CD4-positive, alpha-beta T cell treated with Interleukin-21 for 1 hour (primary cell): ENCODE measurements around the gene ERBB4.
"Not testable (repeated sequence)": the region's sequence is repeated elsewhere in the genome, so short reads cannot be mapped to it uniquely, and the experiment has no call there.

ENCODE experiments used
- DNase-seq: peaks from one replicate; pipeline ENCODE4 v3.0.0-alpha.2; 2020

The ERBB4 gene

DNA sequence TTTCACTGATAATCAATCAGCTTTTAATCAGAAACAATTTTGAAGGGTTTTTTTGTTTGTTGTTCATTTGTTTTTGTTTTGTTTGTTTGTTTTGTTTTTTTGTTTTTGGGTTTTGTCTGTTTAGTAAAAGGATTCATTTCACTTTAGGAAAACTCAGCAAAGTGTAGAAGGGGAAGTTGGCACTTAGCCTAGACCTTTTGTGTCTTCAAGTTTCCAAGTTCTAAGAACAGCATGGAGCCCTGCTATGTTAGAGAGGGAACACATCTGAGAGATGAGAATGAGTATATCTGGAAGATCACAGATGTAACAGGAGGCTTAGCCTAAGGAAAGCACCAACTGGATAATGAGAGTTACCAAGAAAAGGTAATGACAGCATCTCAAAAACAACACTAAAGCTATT is 501.5 kb downstream of the ERBB4 start:
- DNase-seq, result no peak

DNA sequence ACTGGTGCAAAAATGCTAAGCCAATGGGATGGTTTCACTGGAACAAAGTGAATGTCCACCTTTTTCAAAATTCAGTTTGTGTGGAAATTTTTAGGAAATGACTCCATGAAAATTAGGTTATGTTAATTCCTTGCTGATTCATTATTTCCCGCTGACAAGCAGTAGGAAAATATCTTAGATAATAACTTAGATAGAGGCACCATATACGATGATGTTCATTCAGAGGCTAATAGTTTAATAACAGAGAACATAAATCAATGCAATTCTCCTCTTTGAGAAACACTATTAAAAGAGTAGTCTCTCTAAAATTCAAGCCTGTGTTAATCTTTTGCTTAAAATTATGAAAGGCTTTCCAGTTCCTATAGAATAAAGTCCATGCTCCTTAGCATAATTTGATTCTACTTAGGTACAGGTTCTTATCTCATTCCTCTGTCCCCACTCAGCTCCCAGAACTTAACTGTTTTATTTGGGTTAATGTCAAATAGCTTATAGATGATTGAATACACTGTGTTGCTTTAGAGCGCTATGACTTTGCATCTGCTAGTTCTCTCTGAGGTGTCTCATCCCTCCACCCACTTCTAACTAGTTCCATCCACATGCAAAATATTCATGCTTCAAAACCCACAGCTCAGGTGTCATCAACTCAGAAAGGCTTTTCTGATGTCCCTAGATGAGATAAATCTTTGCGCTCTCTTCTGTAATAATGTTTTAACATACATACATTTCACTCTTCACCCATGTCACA is 503.6 kb downstream of the ERBB4 start:
- DNase-seq, result no peak

- no peak for DNase-seq
Observed at GRCh38 chr2:212033888-212034287, 504.7 kb downstream of the ERBB4 start.

GRCh38 chr2:212032536-212033219 is 505.9 kb downstream of the ERBB4 start:
- no peak for DNase-seq

DNA sequence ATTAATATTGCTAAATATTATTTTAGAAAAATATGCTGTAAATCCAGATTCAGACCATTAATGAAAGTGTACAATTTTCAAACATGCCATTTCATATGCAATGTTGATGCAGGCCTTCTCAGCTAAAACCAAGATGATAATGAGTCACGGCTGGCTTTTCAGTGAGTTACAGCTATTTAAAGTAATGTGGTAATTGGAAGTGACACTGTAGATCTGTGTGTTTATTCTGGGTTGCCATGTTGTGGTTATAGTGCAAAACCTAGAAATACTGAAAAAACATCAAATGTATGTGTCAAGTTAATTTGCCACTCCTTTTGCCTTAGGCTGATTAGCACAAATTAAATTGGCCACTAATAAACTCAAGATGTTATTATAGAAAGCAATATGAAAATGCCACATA is 506.6 kb downstream of the ERBB4 start:
- no peak for DNase-seq

- DNase-seq, result no peak
Observed at GRCh38 chr2:212030709-212031108, 507.9 kb downstream of the ERBB4 start.

DNA sequence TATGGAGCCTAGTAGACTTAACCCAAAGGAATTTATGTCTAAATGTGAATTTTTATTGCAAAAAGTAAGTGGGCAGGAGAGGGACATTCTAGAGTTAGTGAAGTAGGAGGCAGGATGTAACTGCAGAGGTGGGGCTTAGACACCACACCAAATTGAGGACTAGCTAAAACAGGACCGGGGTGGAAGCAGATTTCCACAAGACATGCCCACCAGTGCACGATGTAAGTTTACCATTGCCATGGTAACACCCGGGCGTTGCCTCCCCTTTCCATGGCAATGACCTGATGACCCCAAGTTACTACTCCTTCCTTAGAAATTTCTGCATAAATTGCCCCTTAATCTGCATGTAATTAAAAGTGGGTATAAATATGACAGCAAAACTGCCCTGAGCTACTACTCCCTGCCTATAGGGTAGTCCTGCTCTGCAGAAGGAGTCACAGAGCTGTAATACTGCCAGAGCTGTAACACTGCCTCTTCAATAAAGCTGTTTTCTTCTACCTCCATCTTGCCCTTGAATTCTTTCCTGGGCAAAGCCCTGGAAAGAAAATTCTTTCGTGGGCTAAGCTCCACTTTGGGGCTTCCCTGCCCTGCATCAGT is 509.7 kb downstream of the ERBB4 start:
- DNase-seq, result no peak

DNA sequence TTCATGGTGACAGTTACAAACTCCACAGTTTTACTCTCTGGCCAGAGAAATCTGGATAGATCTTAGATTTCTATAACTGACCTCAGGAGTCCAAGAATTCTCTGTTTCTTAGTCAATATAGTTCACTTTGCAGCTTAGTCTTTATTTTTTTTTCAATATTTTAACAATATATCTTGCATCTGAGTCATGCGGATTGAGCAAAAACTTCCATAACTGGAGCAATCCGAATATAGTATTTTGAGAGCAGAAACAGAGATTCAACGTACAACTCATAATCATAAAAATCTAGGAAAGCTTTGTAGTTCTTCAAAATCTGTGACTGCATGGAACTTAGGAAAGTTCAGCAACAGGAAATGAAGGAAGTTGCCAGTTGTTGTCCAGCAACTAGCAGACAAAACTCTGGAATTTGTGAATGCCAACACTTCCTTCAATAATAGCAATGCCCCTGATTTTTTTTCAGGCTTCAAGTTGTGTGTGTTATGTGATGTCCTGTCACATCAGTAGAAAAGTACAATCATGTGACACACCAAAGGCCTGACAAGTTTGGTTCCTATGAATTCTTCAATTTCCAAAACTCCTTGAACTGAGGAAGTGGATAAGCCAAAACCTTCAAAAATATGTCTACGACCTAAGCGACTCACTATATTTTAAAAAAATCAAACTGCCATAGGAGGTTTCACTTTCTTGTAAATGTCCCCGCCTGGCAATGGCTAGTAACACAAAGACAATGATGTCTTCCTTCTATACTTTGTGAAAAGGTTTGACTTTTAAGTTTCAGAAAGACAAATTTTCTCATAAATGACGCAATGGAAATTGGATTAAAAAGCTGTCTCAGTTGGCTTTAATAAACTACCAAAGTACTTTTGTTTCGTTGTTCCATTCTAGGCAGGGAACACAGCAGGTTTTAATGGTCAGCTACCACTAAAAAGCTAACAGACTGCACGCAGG is 510.6 kb downstream of the ERBB4 start:
- DNase-seq, result no peak

GRCh38 chr2:212024040-212024439 is 514.6 kb downstream of the ERBB4 start:
- no peak for DNase-seq

DNA sequence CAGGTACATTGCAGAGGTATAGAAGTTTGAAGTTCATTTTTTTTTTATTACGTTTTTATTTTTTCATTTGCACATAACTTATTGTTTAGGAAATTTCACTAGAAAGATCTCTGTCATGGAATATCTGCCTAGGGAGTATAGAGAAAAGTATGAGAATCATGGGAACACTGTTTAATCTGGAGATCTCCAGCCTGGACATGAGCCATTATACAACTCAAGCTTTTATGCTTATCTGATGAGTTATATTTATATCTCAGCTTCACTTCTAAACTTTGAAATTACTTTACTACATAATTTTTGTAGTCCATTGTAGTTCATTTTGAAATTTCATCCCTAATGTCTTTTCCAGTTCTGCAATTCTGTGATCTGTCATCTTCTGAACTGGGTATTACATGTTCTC is 515.6 kb downstream of the ERBB4 start:
- DNase-seq, result no peak

GRCh38 chr2:212021947-212022346 is 516.7 kb downstream of the ERBB4 start:
- DNase-seq, result no peak

- no peak for DNase-seq
Observed at GRCh38 chr2:212015588-212015987, 523.0 kb downstream of the ERBB4 start.

DNA sequence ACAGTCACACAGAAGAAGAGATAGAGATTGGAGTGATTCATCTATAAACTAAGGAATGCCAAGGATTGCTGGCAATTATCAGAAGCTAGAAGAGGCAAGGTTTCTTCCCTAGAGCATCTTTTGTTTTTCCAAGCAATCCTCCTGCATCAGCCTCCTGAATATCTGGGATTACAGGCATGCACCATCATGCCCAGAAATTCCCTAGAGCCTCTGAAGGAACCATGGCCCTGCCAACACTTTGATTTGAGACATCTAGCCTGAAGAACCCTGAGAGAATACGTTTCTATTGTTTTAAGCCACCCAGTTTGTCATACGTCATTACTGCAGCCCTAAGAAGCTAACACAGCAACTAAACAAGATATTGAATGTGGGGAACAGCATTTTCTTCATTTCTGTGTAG is 525.0 kb downstream of the ERBB4 start:
- no peak for DNase-seq

- not testable (repeated sequence) for DNase-seq
Observed at GRCh38 chr2:212010305-212010704, 528.3 kb downstream of the ERBB4 start.

- no peak for DNase-seq
Observed at GRCh38 chr2:212007972-212008371, 530.6 kb downstream of the ERBB4 start.

GRCh38 chr2:212005085-212005671 is 533.4 kb downstream of the ERBB4 start:
- no peak for DNase-seq

- DNase-seq, result no peak
Observed at GRCh38 chr2:212001325-212001724, 537.3 kb downstream of the ERBB4 start.

- DNase-seq, result no peak
Observed at GRCh38 chr2:211996857-211997256, 541.7 kb downstream of the ERBB4 start.

DNA sequence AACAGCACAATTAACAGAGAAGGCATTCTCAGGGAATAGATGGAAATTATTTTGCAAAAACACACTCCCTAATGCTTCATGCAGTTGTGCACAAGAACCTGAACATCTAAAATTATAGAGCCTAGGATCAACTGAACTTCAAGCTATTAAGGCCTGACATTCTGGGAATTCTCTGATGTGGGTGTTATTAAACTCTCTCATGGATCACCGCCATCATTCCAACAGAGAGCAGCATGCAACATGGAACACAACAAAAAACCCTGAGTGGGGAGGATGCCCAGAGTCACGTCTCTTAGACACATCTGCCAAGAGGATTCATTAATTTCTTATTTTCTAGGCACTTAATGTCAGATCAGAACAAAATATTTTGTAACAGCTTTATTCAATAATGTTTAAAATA is 543.8 kb downstream of the ERBB4 start:
- DNase-seq, result no peak

- DNase-seq, result no peak
Observed at GRCh38 chr2:211990335-211990734, 548.3 kb downstream of the ERBB4 start.

DNA sequence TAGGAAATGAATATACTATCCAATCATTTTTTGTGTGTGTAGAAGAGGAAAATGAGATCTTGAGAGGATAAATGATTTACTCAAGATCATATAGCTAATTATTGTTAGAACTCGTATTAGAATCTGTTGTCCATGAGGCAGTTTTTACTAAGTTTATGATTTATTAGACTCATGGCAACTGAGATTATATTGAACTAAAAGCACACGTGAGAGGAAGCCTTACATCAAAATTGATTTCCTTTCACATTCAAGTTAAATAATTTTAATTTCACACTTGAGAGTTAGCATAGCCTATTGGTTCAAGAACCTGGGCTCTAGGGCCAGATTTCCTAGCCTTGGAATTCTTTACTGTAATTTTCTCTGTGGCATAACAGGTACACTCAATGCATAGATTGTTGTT is 552.3 kb downstream of the ERBB4 start:
- no peak for DNase-seq

DNA sequence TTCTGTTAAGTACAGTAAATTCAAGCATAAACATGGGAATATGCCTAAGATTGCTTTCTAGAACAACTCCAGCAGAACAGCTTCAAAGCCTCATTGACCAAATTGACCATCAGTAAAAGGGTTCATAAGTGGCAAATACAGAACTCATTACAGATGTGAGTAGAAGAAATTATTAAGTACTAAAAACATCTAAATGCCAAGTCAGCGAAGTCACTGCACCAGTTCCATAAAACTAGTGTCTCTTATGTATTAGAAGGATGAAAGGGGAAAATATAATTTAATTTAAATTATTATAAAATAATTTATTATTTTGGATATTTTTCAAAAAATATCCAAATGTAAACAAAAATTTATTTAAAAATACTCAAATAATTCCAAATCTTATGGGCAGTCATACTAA is 553.2 kb downstream of the ERBB4 start:
- DNase-seq, result no peak

DNA sequence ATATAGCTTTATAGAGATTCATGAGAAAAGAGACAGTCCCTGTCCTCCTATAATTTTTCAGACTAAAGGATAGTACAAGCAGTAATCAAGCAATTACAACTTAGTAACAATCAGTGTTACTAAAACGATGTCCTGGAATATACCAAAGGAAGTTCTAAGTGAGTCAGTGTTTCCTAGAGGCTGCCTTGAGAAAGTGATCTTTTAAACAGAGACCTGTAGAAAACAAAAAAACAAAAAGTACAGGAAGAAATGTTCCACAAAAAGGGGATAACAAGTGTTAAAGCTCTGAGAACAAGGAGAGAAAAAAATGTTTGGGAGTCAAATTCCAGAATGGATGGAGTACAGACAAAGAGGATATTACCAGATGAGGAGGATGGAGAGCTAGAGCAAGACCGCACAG is 556.4 kb downstream of the ERBB4 start:
- DNase-seq, result no peak
